Cardiac fibroblast (primary cell): Measurements from ENCODE around the gene MON1B.
"Not testable (repeated sequence)": the region's sequence is repeated elsewhere in the genome, so short reads cannot be mapped to it uniquely, and the experiment has no call there.

Experiments used
- DNase-seq, 2 donors: peaks; one replicate each; pipeline versions ENCODE4 v3.0.0 to v3.0.0-alpha.2; 2010; ENCODE audit warnings: low read depth in 2 of 2
- H3K4me3 ChIP-seq, 2 donors: replicated peaks in 1 of 2; 1 replicate in 1 of 2; 2 replicates in 1 of 2; pipeline ENCODE4 v1.5.1; 2011; ENCODE audit warnings: low read depth in 2 of 2, low read length in 2 of 2, mild to moderate bottlenecking in 2 of 2, moderate library complexity in 1 of 2
- TF ChIP-seq, protein P1 (sequence below): IDR thresholded peaks from one replicate; pipeline ENCODE4 v1.5.1; 2011; ENCODE audit warnings: low read depth, mild to moderate bottlenecking, low read length, inconsistent platforms

MON1B gene

DNA sequence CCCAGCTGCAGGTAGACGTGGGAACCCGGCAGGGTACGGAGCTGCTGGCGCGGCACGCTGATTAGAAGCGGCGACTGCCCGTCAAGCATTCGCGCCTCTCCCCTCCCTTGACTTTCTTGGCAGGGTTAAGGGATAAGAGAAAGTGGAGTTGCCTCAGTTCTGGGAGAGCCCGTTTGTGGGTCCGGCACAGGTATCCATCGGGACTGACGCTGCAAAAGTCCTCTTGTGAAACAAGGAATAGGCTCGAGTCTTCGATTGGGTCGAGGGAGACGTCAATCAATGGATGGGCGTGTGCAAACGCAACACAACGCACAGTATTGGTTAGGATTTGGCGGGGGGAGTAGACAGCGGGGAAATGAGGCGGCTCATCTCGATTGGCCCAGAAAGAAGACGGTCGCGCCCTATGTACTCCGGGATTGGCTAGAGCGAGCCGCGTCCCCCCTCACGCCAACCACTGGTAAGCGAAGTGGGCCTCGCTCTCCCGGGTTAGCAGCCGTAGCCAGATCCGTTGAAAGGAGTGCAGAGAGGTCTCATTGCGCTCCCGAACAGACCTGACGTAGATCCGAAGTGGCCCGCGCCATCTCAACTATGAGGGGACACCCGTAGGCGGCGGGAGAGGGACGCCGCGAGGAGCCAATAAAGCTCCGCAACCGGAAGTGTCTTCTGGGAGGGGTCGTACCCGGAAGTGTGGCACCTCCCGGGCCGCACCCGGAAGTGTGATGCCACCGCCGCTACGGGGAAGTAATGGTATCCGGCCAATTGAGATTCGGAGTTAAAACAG, at the start of gene MON1B:
Gene MON1B (plus strand): TSS at position 713 of the 781 bp plus-strand sequence. CDS start 296 bp downstream, outside the sequence.
- TF ChIP-seq, protein P1, sequence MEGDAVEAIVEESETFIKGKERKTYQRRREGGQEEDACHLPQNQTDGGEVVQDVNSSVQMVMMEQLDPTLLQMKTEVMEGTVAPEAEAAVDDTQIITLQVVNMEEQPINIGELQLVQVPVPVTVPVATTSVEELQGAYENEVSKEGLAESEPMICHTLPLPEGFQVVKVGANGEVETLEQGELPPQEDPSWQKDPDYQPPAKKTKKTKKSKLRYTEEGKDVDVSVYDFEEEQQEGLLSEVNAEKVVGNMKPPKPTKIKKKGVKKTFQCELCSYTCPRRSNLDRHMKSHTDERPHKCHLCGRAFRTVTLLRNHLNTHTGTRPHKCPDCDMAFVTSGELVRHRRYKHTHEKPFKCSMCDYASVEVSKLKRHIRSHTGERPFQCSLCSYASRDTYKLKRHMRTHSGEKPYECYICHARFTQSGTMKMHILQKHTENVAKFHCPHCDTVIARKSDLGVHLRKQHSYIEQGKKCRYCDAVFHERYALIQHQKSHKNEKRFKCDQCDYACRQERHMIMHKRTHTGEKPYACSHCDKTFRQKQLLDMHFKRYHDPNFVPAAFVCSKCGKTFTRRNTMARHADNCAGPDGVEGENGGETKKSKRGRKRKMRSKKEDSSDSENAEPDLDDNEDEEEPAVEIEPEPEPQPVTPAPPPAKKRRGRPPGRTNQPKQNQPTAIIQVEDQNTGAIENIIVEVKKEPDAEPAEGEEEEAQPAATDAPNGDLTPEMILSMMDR, result peak; percentile 1
- H3K4me3 ChIP-seq, result peak within 1 kb of the TSS; percentile 95 to 98
- peak; percentile 99 for DNase-seq

GRCh38 chr16:77143364-77143763, 47.6 kb upstream of the MON1B start:
- DNase-seq, result no peak
- TF ChIP-seq, protein P1, result no peak
- H3K4me3 ChIP-seq, result no peak overlapping the region

GRCh38 chr16:77148121-77148520, 42.9 kb upstream of the MON1B start:
- H3K4me3 ChIP-seq, result no peak overlapping the region
- TF ChIP-seq, protein P1, result no peak
- no peak for DNase-seq

DNA sequence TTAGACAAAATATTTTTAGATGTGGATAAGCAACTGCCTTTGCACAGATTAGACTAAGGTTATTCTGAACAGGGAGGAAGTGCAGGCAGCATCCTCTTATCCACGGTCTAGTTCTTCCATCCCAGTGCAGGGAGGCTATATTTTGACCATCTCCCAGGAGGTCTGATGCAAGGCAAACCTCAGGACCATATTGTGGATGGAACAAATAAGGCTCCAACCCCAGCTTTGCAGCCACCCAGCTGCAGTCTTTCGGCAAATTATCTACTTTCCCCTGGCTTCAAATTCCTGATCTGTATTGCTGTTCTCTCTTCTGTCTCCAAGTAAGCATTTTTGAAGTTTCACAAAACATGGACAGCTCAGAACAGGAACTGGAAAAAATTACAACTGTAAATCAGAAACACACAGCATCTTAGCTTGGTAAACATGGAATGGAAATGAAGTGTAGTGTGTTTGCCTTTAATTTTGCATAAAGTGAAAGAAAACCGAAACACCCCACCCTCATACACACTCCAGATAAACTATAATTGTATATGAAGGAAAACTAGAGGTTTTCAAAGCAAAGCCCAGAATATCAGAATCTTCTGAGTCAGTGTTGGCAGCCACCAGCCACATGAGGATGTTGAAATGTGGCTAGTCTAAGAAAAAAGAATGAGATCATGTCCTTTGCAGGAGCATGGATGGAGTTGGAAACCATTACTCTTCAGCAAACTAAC, 33.5 kb upstream of the MON1B start:
- TF ChIP-seq, protein P1, result no peak
- H3K4me3 ChIP-seq, result no peak overlapping the region
- DNase-seq, result peak in 1 of 2 donors; percentile 3

GRCh38 chr16:77158293-77158692, 32.7 kb upstream of the MON1B start:
- TF ChIP-seq, protein P1, result no peak
- H3K4me3 ChIP-seq, result no peak overlapping the region
- no peak for DNase-seq

GRCh38 chr16:77165006-77165405, 26.0 kb upstream of the MON1B start:
- H3K4me3 ChIP-seq, result no peak overlapping the region
- TF ChIP-seq, protein P1, result no peak
- no peak for DNase-seq

DNA sequence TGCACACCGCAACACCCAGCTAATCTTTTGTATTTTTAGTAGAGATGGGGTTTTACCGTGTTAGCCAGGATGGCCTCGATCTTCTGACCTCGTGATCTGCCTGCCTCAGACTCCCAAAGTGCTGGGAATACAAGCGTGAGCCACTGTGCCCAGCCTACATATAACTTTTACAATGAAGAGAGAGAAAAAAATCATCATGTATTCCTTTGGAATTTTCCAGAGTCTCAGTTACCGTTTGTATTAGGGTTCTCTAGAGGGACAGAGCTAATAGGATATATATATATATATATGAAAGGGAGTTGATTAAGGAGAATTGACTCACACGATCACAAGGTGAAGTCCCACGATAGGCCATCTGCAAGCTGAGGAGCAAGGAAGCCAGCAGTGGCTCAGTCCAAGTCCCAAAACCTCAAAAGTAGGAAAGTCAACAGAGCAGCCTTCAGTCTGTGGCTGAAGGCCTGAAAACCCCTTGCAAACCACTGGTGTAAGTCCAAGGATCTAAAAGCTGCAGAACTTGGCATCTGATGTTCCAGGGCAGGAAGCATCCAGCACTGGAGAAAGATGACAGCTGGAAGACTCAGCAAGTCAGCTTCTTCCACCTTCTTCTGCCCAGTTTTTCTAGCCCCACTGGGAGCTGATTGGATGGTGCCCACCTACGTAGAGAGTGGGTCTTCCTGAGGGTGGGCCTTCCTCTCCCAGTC, 25.3 kb upstream of the MON1B start:
- not testable (repeated sequence) for DNase-seq, H3K4me3 ChIP-seq
